Activated CD4-positive, alpha-beta T cell treated with anti-CD3 and anti-CD28 coated beads, Interleukin-2, Interleukin-6, amounts not matched to agents 100 ng/mL and 50 ng/mL, durations not matched to agents 16 hours and 8 hours (primary cell): ENCODE measurements around the gene DPF3.

Experiments used
- DNase-seq: peaks from one replicate; pipeline ENCODE4 v3.0.0-alpha.2; 2020

The DPF3 gene

GRCh38 chr14:72833174-72833573, 60.7 kb downstream of the DPF3 start:
- DNase-seq, result no peak

GRCh38 chr14:72830786-72831594, 62.9 kb downstream of the DPF3 start:
- no peak for DNase-seq

DNA sequence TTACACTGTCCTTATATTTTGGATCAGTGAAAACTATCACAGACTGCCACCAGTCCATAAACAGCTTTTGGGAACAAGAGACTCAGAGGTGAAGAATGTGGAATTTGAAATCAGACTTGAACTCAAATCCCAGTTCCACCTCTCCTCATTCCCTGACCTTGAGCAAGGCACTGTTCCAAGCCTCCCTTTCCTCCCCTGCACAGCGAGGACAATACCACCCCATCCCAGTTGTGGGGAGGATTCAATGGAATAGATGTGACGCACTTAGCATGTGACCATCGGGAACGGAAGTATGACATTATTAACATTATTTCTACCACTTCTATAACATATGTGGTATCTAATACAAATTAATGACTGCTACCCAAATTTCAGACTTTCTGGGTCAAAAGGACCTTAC, 63.5 kb downstream of the DPF3 start:
- no peak for DNase-seq

DNA sequence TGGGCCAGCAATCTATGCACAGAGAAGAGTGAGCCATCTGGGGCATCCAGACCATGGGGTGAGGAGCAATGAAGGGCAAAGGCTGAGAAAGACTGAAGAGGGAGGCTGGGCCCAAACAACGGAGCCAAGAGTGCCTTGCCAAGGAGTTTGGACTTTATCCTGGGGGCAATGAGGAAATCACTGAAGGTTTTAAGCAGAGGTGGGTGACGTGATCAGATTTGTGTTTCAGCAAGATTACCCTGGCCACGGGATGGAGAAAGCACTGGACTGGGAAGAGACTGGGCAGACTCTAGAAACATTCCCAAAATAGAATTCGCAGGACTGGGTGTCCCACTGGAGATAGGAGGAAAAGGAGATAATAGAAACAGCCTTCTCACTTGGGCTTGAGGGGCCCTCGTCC, 65.3 kb downstream of the DPF3 start:
- DNase-seq, result no peak

GRCh38 chr14:72826039-72826438, 67.9 kb downstream of the DPF3 start:
- no peak for DNase-seq

GRCh38 chr14:72825486-72825885, 68.4 kb downstream of the DPF3 start:
- DNase-seq, result no peak

DNA sequence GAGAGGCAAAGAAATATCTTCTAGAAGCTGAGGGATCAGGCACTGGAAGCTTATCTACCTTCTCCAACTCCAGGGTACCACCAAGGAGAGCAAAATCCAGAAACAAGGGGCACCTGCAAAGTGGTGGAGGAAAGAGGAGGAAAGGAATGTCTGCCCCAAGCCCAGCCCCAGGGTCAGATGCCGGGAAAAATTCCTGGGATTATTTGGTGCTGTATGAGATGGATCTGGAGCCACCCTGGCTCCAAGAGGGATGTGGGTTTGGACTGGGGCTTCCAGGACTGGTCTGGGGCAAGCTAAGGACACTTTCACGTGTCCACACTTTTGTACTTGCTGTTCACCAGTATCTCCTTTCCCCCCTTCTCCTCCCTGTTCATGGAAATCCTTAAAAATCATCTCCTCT, 69.8 kb downstream of the DPF3 start:
- DNase-seq, result no peak

DNA sequence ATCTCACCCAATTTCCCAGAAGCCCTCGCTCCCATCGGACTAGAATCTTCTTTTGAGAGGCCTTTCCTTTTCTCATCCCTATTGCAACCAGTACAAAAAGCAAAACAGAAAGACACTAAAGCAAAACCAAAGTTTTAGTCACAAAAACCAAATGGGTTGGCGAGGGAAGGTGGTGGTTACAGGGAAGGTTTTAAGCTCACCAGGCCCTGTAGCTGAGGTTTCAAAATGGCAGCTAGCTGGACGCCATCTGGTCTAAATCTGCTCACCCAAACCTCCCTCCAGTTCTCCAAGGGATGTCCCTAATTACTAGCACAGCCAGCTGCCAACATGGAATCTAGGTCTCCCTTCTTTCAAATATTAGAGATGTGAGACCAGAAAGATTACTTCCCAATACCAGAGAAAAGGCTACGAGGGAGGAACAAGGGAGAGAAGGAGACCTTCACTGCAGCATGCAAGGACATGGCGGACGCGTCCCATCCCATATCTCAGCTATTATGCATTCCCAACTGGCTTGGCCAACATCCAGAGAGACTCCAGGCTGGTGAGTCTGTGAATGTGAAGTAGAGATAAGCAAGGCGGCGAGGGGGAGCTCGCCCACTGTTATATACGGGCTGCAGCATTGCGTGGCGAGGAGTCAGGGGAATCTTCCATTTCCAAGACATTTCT, 70.8 kb downstream of the DPF3 start:
- no peak for DNase-seq

DNA sequence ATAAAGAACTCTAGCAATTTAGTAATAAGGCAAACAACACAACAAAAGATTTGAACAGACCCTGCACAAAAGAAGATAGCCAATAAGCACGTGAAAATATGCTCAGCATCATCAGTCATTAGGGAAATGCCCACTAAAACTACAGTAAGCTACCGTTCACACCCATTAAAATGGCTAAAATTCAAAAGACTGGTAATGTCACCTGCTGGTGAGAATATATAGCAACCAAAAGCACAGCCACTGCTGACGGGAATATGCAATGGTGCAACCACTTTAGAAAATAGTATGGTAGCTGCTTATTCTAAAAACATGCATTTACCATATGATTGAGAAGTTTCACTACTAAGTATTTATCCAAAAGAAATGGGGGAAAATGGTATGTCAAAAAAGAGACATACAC, 74.9 kb downstream of the DPF3 start:
- no peak for DNase-seq

DNA sequence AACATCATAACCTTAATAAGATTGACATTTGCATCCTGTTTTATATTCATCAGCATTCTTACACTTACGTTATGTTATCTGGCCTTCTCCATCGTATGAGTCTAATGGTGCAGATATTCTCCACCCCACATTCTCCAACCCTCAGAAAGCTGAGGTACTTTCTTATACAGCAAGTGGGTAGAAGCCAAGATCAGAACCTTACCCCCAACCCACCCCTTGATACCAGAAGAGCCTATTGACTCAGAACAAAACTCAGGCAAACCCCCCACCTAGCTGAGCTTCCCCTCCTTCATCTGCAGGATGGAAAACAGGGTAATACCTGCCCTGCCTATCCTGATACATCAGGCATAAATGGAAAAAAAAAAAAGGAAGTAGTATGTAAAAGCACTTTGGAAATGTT, 77.6 kb downstream of the DPF3 start:
- no peak for DNase-seq

- DNase-seq, result no peak
These were observed 78.5 kb downstream of the DPF3 start for GRCh38 chr14:72815430-72815829.

- DNase-seq, result no peak
These were observed 81.5 kb downstream of the DPF3 start for GRCh38 chr14:72812292-72812851.

GRCh38 chr14:72810201-72810600, 83.7 kb downstream of the DPF3 start:
- peak; percentile 66 for DNase-seq

- DNase-seq, result no peak
These were observed 84.8 kb downstream of the DPF3 start for GRCh38 chr14:72809063-72809462.

GRCh38 chr14:72808564-72808963, 85.3 kb downstream of the DPF3 start:
- no peak for DNase-seq

GRCh38 chr14:72802588-72802946, 91.3 kb downstream of the DPF3 start:
- no peak for DNase-seq

- DNase-seq, result no peak
These were observed 91.9 kb downstream of the DPF3 start for GRCh38 chr14:72801836-72802587.

DNA sequence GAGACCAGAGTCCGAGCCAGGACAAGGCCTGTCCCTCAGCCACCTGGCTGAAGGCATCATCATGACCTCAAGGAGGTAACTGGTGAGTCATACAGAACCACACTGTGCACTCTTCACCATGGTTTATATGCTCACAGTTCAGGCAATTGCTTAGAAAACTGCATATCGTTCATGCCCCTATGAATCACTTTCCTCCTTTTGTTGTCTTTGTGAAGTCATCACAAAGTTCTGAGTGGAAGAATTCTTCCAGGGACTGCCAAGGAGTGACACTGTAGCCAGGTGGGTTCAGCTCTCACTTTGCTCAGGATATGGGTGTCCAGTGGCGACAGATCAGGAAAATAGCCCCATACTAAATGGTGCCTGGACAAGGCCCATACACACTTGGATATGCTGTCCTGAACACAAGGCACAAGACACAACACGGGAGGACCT, 92.5 kb downstream of the DPF3 start:
- peak; percentile 8 for DNase-seq

DNA sequence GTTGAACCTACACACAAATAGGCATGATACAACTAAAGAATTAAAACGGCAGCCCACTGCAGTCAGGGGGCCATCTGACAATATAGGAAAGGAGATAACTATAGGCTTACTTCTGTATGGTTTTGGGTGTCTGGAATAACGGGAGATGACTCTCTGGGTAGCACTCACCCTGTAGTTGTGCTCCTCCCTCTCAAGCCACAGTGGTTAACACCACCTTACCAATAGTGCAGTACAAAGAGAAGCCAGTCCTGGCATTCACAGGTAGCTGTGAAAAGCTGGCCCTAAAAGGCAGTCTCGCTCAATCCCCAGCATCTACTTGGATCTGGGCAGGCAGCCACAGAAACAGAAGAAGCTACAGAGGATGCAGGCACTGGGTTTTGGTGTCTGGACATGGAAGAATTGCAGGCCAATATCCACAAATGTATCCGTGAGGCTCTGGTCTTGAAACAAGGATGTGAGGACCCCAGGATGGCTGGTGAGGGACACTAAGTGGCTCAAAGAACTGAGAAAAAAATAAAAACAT, 93.0 kb downstream of the DPF3 start:
- no peak for DNase-seq

- DNase-seq, result no peak
These were observed 93.6 kb downstream of the DPF3 start for GRCh38 chr14:72800296-72800695.

- no peak for DNase-seq
These were observed 97.0 kb downstream of the DPF3 start for GRCh38 chr14:72796935-72797334.

DNA sequence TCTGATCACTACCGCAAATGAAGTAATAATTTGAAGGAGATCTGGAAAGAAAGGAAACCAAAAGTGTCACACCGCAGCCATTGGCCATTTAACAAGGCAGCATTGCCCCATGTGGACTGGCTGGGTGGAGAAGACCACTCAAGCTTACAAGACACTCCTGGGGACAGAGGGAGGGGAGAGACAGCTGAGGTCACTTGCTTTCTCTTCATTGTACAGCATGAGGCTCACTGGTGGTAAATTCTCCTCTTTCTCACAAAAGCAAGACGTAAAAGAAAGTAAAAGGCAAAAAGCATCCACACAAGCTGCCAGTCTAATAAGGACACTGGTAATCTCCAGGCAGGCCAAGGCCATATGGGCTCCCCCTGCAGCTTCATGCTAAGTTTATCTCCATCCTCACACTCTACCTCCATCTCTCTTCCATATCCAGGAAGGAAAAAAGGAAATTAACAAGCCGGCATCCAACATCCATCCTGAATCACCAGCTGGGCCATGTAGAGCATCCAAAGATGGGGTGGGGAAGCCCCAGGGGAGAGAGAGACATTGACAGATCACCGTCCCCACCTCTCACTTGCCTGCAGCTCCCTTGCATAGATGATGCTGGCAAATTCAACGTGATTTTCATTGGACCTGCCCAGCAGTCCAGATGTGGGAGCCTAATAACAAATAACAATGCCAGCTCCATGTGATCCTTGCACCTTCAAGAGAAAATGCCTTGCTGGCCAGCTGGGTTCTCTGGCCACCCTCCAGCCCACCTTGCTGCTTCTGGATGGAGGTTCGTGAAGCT, 100.6 kb downstream of the DPF3 start:
- DNase-seq, result no peak
